HG02588 (cell line): ENCODE data around the gene RPTOR.
"Not testable (repeated sequence)": the region's sequence is repeated elsewhere in the genome, so short reads cannot be mapped to it uniquely, and the experiment has no call there.

ENCODE experiments used
- ATAC-seq: cut with Tn5 transposase; IDR thresholded peaks from one replicate; pipeline ENCODE4 v1.9.1; 2021; ENCODE audit warnings: mild to moderate bottlenecking, moderate library complexity; ENCODE audit not compliant: unreplicated experiment

Gene RPTOR

GRCh38 chr17:80552523-80552922 lies 7.9 kb downstream of the RPTOR start:
- ATAC-seq, result no peak

GRCh38 chr17:80555266-80555665 lies 10.6 kb downstream of the RPTOR start:
- ATAC-seq, result no peak

GRCh38 chr17:80558046-80558445 lies 13.4 kb downstream of the RPTOR start:
- no peak for ATAC-seq

- no peak for ATAC-seq
Measured at GRCh38 chr17:80559825-80560251, 15.2 kb downstream of the RPTOR start.

- ATAC-seq, result no peak
Measured at GRCh38 chr17:80561541-80562114, 17.0 kb downstream of the RPTOR start.

GRCh38 chr17:80564545-80564944 lies 19.9 kb downstream of the RPTOR start:
- ATAC-seq, result no peak

- no peak for ATAC-seq
Measured at GRCh38 chr17:80565343-80566053, 20.9 kb downstream of the RPTOR start.

GRCh38 chr17:80566054-80566400 lies 21.4 kb downstream of the RPTOR start:
- ATAC-seq, result no peak

- ATAC-seq, result no peak
Measured at GRCh38 chr17:80568246-80568645, 23.6 kb downstream of the RPTOR start.

GRCh38 chr17:80569924-80570323 lies 25.3 kb downstream of the RPTOR start:
- ATAC-seq, result no peak

- no peak for ATAC-seq
Measured at GRCh38 chr17:80573701-80574100, 29.1 kb downstream of the RPTOR start.

- no peak for ATAC-seq
Measured at GRCh38 chr17:80574496-80574895, 29.9 kb downstream of the RPTOR start.

- ATAC-seq, result no peak
Measured at GRCh38 chr17:80575057-80575875, 30.6 kb downstream of the RPTOR start.

- no peak for ATAC-seq
Measured at GRCh38 chr17:80577876-80578570, 33.4 kb downstream of the RPTOR start.

- not testable (repeated sequence) for ATAC-seq
Measured at GRCh38 chr17:80578668-80579388, 34.2 kb downstream of the RPTOR start.

- no peak for ATAC-seq
Measured at GRCh38 chr17:80582165-80582564, 37.5 kb downstream of the RPTOR start.

GRCh38 chr17:80584176-80584905 lies 39.7 kb downstream of the RPTOR start:
- ATAC-seq, result no peak

- ATAC-seq, result no peak
Measured at GRCh38 chr17:80585890-80586845, 41.5 kb downstream of the RPTOR start.

GRCh38 chr17:80586846-80587228 lies 42.2 kb downstream of the RPTOR start:
- ATAC-seq, result no peak
